Measurements from ENCODE around the gene FAM3B. TPM values are rescaled to one million over a fixed set of nuclear protein-coding genes. Genes with fewer than 3 reads are reported as not detected.
"Not testable (repeated sequence)": the region's sequence is repeated elsewhere in the genome, so short reads cannot be mapped to it uniquely, and the experiment has no call there.

FAM3B gene
- total RNA-seq, 2 donors from 2014 or later, result not detected

- Mint-ChIP-seq H3K36me3 (peaks cover 6 to 7% of the 10 kb centered on the region in 2 donors), H3K9me3 (peaks cover 6 to 7% of the 10 kb centered on the region in 2 donors), H3K27ac (no peak overlapping the region)
- ATAC-seq (no peak), DNase-seq (ENCODE audit: low spot score in 2 of 2) (no peak)
These were observed 21.9 kb downstream of the FAM3B start for GRCh38 chr21:41338455-41338854.

GRCh38 chr21:41342035-41342434, 25.4 kb downstream of the FAM3B start:
- ATAC-seq (no peak), DNase-seq (ENCODE audit: low spot score in 2 of 2) (no peak)
- Mint-ChIP-seq H3K9me3 (peaks cover 3 to 6% of the 10 kb centered on the region in 2 donors), H3K36me3 (peaks cover 0 to 7% of the 10 kb centered on the region in 2 donors), H3K27ac (no peak overlapping the region)

- ATAC-seq (no peak), DNase-seq (ENCODE audit: low spot score in 2 of 2) (no peak)
- Mint-ChIP-seq H3K9me3 (peaks cover 3 to 6% of the 10 kb centered on the region in 2 donors), H3K36me3 (peaks cover 0 to 7% of the 10 kb centered on the region in 2 donors), H3K27ac (no peak overlapping the region)
These were observed 27.5 kb downstream of the FAM3B start for GRCh38 chr21:41344146-41344545.

GRCh38 chr21:41345356-41345755, 28.8 kb downstream of the FAM3B start:
- no peak overlapping the region for H3K27ac Mint-ChIP-seq
- ATAC-seq (no peak), DNase-seq (ENCODE audit: low spot score in 2 of 2) (no peak)
- peaks cover 0 to 7% of the 10 kb centered on the region in 2 donors for H3K36me3 Mint-ChIP-seq
- H3K9me3 Mint-ChIP-seq, result peaks cover 3 to 6% of the 10 kb centered on the region in 2 donors

GRCh38 chr21:41345934-41346685, 29.5 kb downstream of the FAM3B start:
- H3K9me3 Mint-ChIP-seq, result peaks cover 3 to 6% of the 10 kb centered on the region in 2 donors
- H3K36me3 Mint-ChIP-seq, result peaks cover 0 to 7% of the 10 kb centered on the region in 2 donors
- DNase-seq (ENCODE audit: low spot score in 2 of 2), result no peak
- H3K27ac Mint-ChIP-seq, result no peak overlapping the region
- ATAC-seq, result no peak

- ATAC-seq (no peak), DNase-seq (ENCODE audit: low spot score in 2 of 2) (no peak)
- Mint-ChIP-seq H3K36me3 (peaks cover 0 to 7% of the 10 kb centered on the region in 2 donors), H3K9me3 (peaks cover 3 to 6% of the 10 kb centered on the region in 2 donors), H3K27ac (no peak overlapping the region)
These were observed 30.2 kb downstream of the FAM3B start for GRCh38 chr21:41346758-41347157.

GRCh38 chr21:41348434-41348833, 31.8 kb downstream of the FAM3B start:
- no peaks in the 10 kb centered on the region for H3K9me3 Mint-ChIP-seq
- no peaks in the 10 kb centered on the region for H3K36me3 Mint-ChIP-seq
- DNase-seq (ENCODE audit: low spot score in 2 of 2) (no peak), ATAC-seq (no peak)
- H3K27ac Mint-ChIP-seq, result no peak overlapping the region

- H3K36me3 Mint-ChIP-seq, result no peaks in the 10 kb centered on the region
- DNase-seq (ENCODE audit: low spot score in 2 of 2), result no peak
- no peak overlapping the region for H3K27ac Mint-ChIP-seq
- H3K9me3 Mint-ChIP-seq, result no peaks in the 10 kb centered on the region
- no peak for ATAC-seq
These were observed 32.5 kb downstream of the FAM3B start for GRCh38 chr21:41349126-41349525.

- H3K9me3 Mint-ChIP-seq, result no peaks in the 10 kb centered on the region
- H3K27ac Mint-ChIP-seq, result no peak overlapping the region
- DNase-seq (ENCODE audit: low spot score in 2 of 2) (no peak), ATAC-seq (no peak)
- no peaks in the 10 kb centered on the region for H3K36me3 Mint-ChIP-seq
These were observed 33.2 kb downstream of the FAM3B start for GRCh38 chr21:41349619-41350390.

GRCh38 chr21:41350436-41351155, 34.0 kb downstream of the FAM3B start:
- no peak for DNase-seq (ENCODE audit: low spot score in 2 of 2)
- Mint-ChIP-seq H3K27ac (no peak overlapping the region), H3K9me3 (no peaks in the 10 kb centered on the region), H3K36me3 (no peaks in the 10 kb centered on the region)
- ATAC-seq, result no peak

- H3K9me3 Mint-ChIP-seq, result no peaks in the 10 kb centered on the region
- ATAC-seq, result no peak
- H3K27ac Mint-ChIP-seq, result no peak overlapping the region
- no peak for DNase-seq (ENCODE audit: low spot score in 2 of 2)
- peaks cover 0 to 4% of the 10 kb centered on the region in 2 donors for H3K36me3 Mint-ChIP-seq
These were observed 40.9 kb downstream of the FAM3B start for GRCh38 chr21:41357546-41357945.

GRCh38 chr21:41358193-41359166, 41.9 kb downstream of the FAM3B start:
- no peak for ATAC-seq
- DNase-seq (ENCODE audit: low spot score in 2 of 2), result no peak
- Mint-ChIP-seq H3K36me3 (peaks cover 0 to 12% of the 10 kb centered on the region in 2 donors), H3K9me3 (peaks cover 0 to 4% of the 10 kb centered on the region in 2 donors), H3K27ac (no peak overlapping the region)

GRCh38 chr21:41359286-41359685, 42.7 kb downstream of the FAM3B start:
- Mint-ChIP-seq H3K9me3 (peaks cover 0 to 4% of the 10 kb centered on the region in 2 donors), H3K27ac (no peak overlapping the region), H3K36me3 (peaks cover 0 to 12% of the 10 kb centered on the region in 2 donors)
- ATAC-seq (no peak), DNase-seq (ENCODE audit: low spot score in 2 of 2) (no peak)

- peaks cover 0 to 12% of the 10 kb centered on the region in 2 donors for H3K36me3 Mint-ChIP-seq
- ATAC-seq, result not testable (repeated sequence)
These were observed 43.1 kb downstream of the FAM3B start for GRCh38 chr21:41359754-41360071.

GRCh38 chr21:41360072-41360821, 43.6 kb downstream of the FAM3B start:
- no peak overlapping the region for H3K27ac Mint-ChIP-seq

More at GRCh38 chr21:41359754-41360071, 43.1 kb downstream of the FAM3B start:
- not testable (repeated sequence) for DNase-seq (ENCODE audit: low spot score in 2 of 2); H3K9me3 Mint-ChIP-seq; H3K27ac Mint-ChIP-seq

More at GRCh38 chr21:41360072-41360821, 43.6 kb downstream of the FAM3B start:
- Mint-ChIP-seq H3K9me3 (peaks cover 0 to 4% of the 10 kb centered on the region in 2 donors), H3K36me3 (peaks cover 0 to 12% of the 10 kb centered on the region in 2 donors)
- DNase-seq (ENCODE audit: low spot score in 2 of 2) (no peak), ATAC-seq (no peak)

Measured in activated naive CD4-positive, alpha-beta T cell treated with anti-CD3 and anti-CD28 coated beads, Interleukin-2, amount 50 U/mL, for 72 hours (primary cell).